Ectodermal cell (in vitro differentiated cells): ENCODE results near the gene TPGS1.

Experiments used
- H3K27ac ChIP-seq: 2 replicates; pipeline ENCODE4 v1.7.0; 2013; ENCODE audit warnings: mild to moderate bottlenecking, low read depth, low read length; ENCODE audit not compliant: insufficient read depth, poor library complexity, severe bottlenecking
- H3K27me3 ChIP-seq: 2 replicates; pipeline ENCODE4 v1.7.0; 2013; ENCODE audit warnings: mild to moderate bottlenecking, low read length; ENCODE audit not compliant: insufficient read depth, control insufficient read depth, poor library complexity, severe bottlenecking
- H3K36me3 ChIP-seq: one replicate; pipeline ENCODE4 v1.7.0; 2013; ENCODE audit warnings: low read length; ENCODE audit not compliant: control insufficient read depth, insufficient read depth
- H3K4me1 ChIP-seq: one replicate; pipeline ENCODE4 v1.7.0; 2013; ENCODE audit warnings: low read length; ENCODE audit not compliant: control insufficient read depth, insufficient read depth
- H3K4me3 ChIP-seq: 2 replicates; pipeline ENCODE4 v1.7.0; 2013; ENCODE audit warnings: low read depth, low read length, control low read depth; ENCODE audit not compliant: insufficient read depth
- H3K9me3 ChIP-seq: 2 replicates; pipeline ENCODE4 v1.7.0; 2013; ENCODE audit warnings: mild to moderate bottlenecking, low read length, moderate library complexity; ENCODE audit not compliant: control insufficient read depth
- WGBS, 2 experiments: methylation state at CpG; one replicate each; pipeline ENCODE4 v1.1.7; 2013; ENCODE audit warnings: missing lambda C conversion rate in 2 of 2; 5-methylcytosine and 5-hydroxymethylcytosine counted together

The TPGS1 gene

DNA sequence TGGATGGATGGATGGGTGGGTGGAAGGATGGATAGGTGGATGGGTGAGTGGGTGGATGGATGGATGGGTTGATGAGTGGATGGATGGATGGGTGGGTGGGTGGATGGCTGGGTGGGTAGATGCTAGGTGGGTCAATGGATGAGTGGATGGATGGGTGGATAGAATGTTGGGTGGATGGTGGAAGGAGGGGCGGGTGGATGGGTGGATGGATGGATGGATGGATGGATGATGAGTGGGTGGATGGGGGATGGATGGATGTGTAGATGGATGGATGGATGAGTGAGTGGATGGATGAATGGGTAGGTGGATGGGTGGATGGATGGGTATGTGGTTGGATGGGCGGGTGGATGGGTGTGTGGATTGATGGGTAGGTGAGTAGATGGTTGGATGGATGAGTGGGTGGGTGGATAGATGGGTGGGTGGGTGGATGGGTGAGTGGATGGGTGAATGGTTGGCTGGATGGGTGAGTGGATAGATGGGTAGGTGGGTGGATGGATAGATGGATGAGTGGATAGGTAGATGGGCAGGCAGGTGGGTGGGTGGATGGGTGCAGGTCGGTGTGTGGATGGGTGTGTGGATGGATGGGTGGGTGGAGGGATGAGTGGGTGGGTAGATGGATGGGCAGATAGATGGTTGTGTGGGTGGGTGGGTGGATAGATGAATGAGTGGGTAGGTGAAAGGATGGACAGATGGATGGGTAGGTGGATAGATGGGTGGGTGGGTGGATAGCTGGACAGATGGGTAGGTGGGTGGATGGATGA, 42.1 kb upstream of the TPGS1 start:
- Histone ChIP-seq H3K27ac (no peak overlapping the region), H3K9me3 (no peaks in the 10 kb centered on the region), H3K4me3 (no peak overlapping the region), H3K36me3 (no peaks in the 10 kb centered on the region), H3K4me1 (no peaks in the 10 kb centered on the region), H3K27me3 (peaks cover 20% of the 10 kb centered on the region)
- 92% methylated on average over 3 of the region's 3 CpGs for WGBS, 2 experiments

DNA sequence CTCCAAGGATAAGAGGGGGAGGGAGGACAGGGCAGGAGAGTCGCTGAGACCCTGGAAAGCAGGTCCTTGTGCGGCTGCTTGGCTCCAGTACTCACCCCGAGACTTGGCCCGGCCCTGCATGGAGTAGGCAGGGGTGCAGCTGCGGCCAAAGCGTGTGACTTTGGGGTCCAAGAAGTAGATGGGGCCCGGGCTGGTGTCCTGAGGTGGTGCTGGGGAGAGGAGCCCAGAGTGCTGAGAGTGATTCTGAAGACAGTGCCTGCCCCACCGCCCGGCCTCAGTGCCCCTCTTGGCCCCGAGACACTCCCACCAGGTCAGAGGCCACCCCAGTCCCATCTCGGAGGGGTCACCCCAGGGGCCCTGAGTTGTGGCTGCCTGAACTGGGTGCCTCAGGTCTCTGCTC, 39.7 kb upstream of the TPGS1 start:
- Histone ChIP-seq H3K4me1 (peaks cover 5% of the 10 kb centered on the region), H3K27me3 (peaks cover 2% of the 10 kb centered on the region), H3K27ac (no peak overlapping the region), H3K4me3 (no peak overlapping the region), H3K36me3 (no peaks in the 10 kb centered on the region), H3K9me3 (no peaks in the 10 kb centered on the region)
- WGBS, 2 experiments: 86 to 88% methylated on average over 11 of the region's 11 CpGs

DNA sequence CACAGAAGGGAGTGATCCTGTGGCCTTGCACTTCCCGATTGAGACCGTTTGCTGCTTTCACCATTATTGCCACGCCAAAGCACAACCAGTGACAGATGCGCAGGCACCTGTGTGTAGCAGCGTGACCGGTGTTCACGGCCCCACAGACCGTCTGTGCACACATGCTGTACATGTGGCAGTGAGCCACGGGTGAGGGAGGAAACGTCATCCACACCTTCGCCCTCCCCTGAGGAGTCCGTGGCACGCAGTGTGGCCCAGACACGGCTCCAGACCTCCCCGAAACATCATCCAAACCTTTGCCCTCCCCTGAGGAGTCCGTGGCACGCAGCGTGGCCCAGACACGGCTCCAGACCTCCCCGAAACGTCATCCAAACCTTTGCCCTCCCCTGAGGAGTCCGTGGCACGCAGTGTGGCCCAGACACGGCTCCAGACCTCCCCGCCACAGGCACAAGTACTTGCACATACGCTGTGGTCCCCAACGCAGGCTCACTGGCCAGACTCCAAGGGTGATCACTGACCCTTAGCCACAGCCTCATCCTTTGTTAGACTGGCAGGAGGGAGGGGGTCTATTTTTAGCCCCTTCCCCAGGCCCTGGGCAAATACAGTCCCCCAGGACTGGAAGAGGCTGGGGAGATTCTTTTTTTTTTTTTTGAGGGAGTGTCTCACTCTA, 38.6 kb upstream of the TPGS1 start:
- Histone ChIP-seq H3K27ac (no peak overlapping the region), H3K27me3 (no peaks in the 10 kb centered on the region)
- 91 to 92% methylated on average over 27 of the region's 27 CpGs for WGBS, 2 experiments

GRCh38 chr19:469833-470232, 37.5 kb upstream of the TPGS1 start:
- Histone ChIP-seq H3K4me1 (peaks cover 5% of the 10 kb centered on the region), H3K9me3 (no peaks in the 10 kb centered on the region), H3K27ac (no peak overlapping the region), H3K4me3 (no peak overlapping the region), H3K36me3 (no peaks in the 10 kb centered on the region), H3K27me3 (no peaks in the 10 kb centered on the region)
- 82 to 83% methylated on average over 7 of the region's 7 CpGs for WGBS, 2 experiments

More for the DNA sequence above, 38.6 kb upstream of the TPGS1 start:
- Histone ChIP-seq H3K4me3 (no peak overlapping the region), H3K36me3 (no peaks in the 10 kb centered on the region), H3K4me1 (peaks cover 5% of the 10 kb centered on the region), H3K9me3 (no peaks in the 10 kb centered on the region)

DNA sequence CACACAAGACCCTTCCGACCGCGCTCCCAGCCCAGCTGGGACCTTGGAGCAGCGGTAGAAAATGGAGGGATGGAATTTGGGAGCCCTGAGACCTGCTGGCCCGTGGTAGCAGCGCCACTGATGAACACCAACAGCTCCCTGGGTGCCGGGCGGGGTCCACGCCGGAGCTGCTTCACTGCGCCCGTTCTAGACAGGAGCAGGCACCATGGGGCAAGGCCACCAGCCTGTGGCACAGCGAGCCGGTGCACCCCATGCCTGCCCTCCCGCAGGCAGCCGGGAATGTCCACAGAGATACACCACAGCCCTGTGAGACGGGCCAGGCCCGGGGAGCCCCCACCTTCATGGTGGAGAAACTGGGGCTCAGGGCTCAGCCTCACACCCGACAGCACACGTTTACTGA, 36.6 kb upstream of the TPGS1 start:
- Histone ChIP-seq H3K27me3 (no peaks in the 10 kb centered on the region), H3K27ac (no peak overlapping the region), H3K9me3 (no peaks in the 10 kb centered on the region), H3K36me3 (no peaks in the 10 kb centered on the region), H3K4me3 (no peak overlapping the region), H3K4me1 (peaks cover 5% of the 10 kb centered on the region)
- 80 to 85% methylated on average over 19 to 20 of the region's 20 CpGs for WGBS, 2 experiments

DNA sequence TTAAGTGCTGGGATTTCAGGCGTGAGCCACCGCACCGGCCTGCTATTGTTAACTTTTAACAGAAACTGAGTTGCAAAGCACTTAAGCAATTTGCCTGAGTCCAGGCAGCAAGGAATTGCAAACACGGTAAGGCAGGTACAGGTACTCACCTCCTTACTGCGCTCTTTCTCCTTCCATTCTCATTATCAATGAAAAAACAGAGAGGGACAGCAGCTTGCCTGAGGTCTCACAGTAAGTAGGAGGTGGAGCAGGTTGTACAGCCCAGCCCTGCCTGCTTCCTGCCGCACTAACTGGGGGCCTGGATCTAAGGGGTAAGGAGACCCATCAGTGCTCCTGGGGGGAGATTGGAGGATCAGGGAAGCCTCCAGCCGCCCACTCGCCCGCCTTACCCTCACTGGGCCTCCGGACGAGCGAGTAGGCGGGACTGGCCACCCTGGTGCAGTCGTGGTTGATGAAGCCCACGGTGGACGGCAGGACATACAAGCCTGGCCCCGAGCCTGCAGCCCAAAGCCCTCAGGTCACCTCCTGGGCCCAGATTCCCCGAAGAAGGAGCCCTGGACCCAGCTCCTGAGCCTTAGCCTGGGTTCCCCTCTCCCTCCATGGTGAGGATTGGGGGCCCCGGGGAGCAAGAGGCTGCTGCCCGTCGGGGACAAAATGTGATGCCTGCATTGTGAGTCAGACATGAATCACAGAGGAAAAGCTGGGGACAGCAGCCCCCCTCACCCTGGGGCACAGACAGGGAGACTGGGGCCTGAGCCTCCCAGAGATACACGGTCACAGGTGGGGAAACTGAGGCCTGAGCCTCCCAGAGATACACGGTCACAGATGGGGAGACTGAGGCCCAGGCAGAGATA, 35.1 kb upstream of the TPGS1 start:
- 82 to 84% methylated on average over 23 of the region's 23 CpGs for WGBS, 2 experiments
- no peak overlapping the region for H3K4me3 ChIP-seq
- no peaks in the 10 kb centered on the region for H3K9me3 ChIP-seq
- H3K27ac ChIP-seq: no peak overlapping the region
- H3K4me1 ChIP-seq: peaks cover 5% of the 10 kb centered on the region
- H3K27me3 ChIP-seq: no peaks in the 10 kb centered on the region
- H3K36me3 ChIP-seq: no peaks in the 10 kb centered on the region

DNA sequence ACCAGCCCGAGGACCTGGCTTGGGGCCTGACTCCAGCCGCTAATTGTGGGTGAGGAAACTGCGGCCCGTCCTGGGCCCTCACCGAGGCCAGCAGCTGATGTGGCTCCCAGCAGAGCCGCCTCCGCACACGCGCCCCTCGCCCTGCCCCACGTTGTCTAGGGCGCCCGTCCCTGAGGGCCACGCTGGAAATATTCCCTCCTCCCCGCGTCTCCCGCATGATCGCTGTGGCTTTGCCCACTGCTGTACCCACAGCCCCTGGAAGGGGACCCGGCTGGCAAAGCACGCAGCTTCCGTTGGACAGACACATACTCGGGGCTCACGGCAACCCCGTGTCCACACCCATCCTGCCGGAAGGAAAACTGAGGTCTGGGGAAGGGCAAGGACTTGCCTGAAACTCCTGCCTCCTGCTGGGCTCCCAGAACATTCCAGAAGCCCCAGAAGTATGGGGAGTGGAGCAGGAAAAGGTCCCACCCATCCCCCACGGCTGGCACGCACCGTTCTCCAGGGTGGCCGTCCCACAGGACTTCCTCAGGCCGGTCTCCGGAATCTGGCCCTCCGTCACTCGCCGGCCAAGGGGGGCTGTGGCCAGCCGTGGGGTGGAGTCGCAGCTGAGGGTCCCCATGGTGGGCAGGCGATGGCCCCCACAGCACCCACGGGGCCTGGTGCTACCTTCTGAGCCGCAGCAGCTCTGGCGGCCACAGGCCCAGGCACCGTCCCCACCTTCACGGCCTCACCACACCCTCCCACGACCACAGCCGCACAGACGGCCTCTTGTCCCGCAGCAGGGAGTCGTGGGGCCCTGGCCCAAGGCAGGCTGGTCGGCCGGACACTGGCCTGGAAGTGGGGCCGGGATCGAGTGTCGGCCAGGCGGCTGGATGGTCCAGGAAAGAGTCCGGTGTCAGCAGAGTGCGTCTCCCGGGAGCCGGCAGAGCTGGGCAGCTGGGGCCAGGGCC, 32.9 kb upstream of the TPGS1 start:
- H3K4me3 ChIP-seq: no peak overlapping the region
- H3K27ac ChIP-seq: no peak overlapping the region
- whole genome bisulfite sequencing, 2 experiments: 91 to 93% methylated on average over 57 of the region's 57 CpGs
- H3K27me3 ChIP-seq: no peaks in the 10 kb centered on the region
- H3K9me3 ChIP-seq: no peaks in the 10 kb centered on the region
- H3K4me1 ChIP-seq: peaks cover 5% of the 10 kb centered on the region
- no peaks in the 10 kb centered on the region for H3K36me3 ChIP-seq

GRCh38 chr19:475360-475759, 31.9 kb upstream of the TPGS1 start:
- peaks cover 4% of the 10 kb centered on the region for H3K4me1 ChIP-seq
- no peaks in the 10 kb centered on the region for H3K27me3 ChIP-seq
- H3K27ac ChIP-seq: no peak overlapping the region
- H3K36me3 ChIP-seq: no peaks in the 10 kb centered on the region
- no peaks in the 10 kb centered on the region for H3K9me3 ChIP-seq
- 91 to 93% methylated on average over 13 of the region's 13 CpGs for WGBS, 2 experiments
- no peak overlapping the region for H3K4me3 ChIP-seq

DNA sequence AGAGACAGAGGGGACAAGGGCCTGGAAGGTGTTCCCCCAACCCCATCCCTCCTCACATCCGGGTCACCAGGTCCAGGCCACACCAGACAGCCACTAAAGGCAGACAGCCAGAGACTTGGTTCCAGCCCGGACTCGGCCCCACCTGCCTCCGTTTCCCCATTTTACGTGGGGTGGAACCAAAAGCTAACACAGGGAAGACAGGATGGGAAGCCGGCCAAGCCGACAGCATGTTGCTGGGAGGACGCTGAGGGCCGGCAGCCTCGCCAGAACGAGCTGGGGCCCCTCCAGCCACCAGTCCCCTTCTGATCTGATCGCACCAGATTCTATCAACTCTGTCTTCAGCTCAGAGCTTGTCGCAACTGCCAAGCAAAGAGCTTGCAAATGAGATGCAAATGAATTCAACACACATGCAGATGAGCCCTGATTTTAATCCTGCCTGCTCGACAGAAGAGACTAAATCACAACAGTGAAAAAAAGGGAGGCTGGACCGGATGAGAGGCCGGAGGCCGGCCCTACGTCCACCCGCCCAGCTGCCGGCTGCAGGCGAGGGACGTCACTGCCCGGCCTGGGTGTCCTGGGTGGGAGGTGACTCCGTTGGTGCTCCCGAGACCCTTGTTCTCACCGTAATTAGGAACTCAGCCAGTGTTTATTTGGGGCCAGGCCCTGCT, 28.9 kb upstream of the TPGS1 start:
- Histone ChIP-seq H3K9me3 (no peaks in the 10 kb centered on the region), H3K27me3 (no peaks in the 10 kb centered on the region), H3K4me1 (no peaks in the 10 kb centered on the region), H3K4me3 (no peak overlapping the region), H3K27ac (no peak overlapping the region), H3K36me3 (no peaks in the 10 kb centered on the region)
- 88 to 89% methylated on average over 26 of the region's 26 CpGs for WGBS, 2 experiments
